ENCODE measurements around the gene SPIRE1. TPM values are rescaled to one million over a fixed set of nuclear protein-coding genes. Genes with fewer than 3 reads are reported as not detected.

Gene SPIRE1
- total RNA-seq = 42.4 TPM
- long read RNA-seq, full-length matches to known transcripts = 66 of 97 reads
- long read RNA-seq, partial matches to known transcripts = 10 of 97 reads
- long read RNA-seq, other reads (novel, unspliced or antisense) = 21 of 97 reads

DNA sequence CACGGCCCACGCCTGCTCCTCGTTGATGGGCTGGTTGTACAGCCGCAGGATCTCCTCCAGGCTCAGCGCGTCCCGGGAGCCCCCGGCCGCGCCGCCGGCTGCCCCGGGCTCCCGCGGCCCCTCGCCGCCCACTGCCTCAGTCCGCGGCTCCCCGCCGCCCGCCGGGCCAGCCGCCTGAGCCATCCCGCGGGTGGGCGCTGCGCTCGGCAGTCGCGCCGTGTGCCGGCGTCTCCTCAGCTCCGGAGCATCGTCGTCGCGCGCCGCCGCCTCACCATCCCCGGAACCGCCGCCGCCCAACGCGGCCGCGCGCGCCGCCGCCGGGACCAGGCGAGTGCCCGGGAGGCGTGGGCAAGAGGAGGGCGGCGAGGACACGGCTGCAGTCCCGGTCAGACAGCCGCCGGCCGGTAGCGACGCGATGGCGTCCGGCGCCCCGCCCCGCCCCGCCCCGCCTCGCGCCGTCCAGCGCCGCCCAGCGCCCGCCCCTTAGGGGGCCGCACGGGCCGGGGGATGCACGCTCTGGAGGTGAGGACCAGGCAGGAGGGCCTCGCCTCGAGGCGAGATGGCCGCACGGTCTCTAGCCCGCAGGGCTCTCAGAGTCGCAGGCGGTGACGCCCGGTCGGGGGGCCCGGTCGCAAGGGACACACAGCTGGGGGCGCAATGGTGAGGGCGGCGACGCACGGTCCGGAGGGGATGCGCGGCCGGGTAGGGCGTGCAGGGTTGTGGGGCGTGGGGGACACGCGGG lies at the start of gene SPIRE1:
TSS of gene SPIRE1 (minus strand) at position 424 of the 742 bp plus-strand sequence. CDS start at position 183, 241 bp downstream.
- DNase-seq = peak; percentile 82
- intact Hi-C loops (cut with micrococcal nuclease) = no loop called here
- H3K4me3 ChIP-seq = peak within 1 kb of the TSS; percentile 90
- H3K27me3 ChIP-seq (ENCODE audit: low read depth) = no peaks in the 10 kb centered on the region
- H3K27ac ChIP-seq (replicated peaks) = peak within 1 kb of the TSS; percentile 97
- H3K4me1 ChIP-seq = peaks cover 44% of the 10 kb centered on the region
- H3K9me3 ChIP-seq (replicated peaks) = no peaks in the 10 kb centered on the region
- no peaks in the 10 kb centered on the region for H3K36me3 ChIP-seq
- no peak for TF ChIP-seq CTCF (IDR thresholded peaks at IDR 0.05; ENCODE audit: borderline replicate concordance)

- H3K4me3 ChIP-seq = peak overlapping the region; percentile 88
- H3K27me3 ChIP-seq (ENCODE audit: low read depth) = no peaks in the 10 kb centered on the region
- peaks cover 37% of the 10 kb centered on the region for H3K36me3 ChIP-seq
- DNase-seq = no peak
- peaks cover 53% of the 10 kb centered on the region for H3K4me1 ChIP-seq
- no peak for TF ChIP-seq CTCF (IDR thresholded peaks at IDR 0.05; ENCODE audit: borderline replicate concordance)
- intact Hi-C loops (cut with micrococcal nuclease) = no loop called here
- no peaks in the 10 kb centered on the region for H3K9me3 ChIP-seq (replicated peaks)
- peak overlapping the region; percentile 99 for H3K27ac ChIP-seq (replicated peaks)
These were observed 45.8 kb upstream of the SPIRE1 start for GRCh38 chr18:12703664-12704063.

DNA sequence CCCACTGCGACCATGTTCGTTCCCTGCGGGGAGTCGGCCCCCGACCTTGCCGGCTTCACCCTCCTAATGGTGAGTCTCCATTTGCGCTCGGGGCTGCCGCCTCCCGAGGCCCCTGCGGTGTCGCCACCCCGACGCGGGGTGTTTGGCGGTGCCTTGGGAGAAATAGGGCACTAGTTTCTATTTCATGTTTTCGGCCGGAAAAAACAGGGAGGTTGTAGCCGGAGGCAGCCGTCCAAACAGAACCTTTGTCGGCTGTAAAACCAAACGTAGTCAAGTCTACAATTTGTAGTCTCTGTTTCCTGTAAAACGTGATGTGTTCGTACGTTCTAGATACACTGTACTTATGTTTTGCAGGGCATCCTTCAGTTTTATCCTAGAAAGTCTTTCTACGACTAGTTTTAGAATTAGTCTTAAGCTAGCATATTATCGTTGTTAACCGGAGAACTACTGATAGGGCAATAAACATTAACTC lies 45.2 kb upstream of the SPIRE1 start:
- DNase-seq = no peak
- peak overlapping the region; percentile 88 for H3K4me3 ChIP-seq
- H3K27ac ChIP-seq (replicated peaks) = peak overlapping the region; percentile 99
- no peaks in the 10 kb centered on the region for H3K9me3 ChIP-seq (replicated peaks)
- peaks cover 53% of the 10 kb centered on the region for H3K4me1 ChIP-seq
- H3K36me3 ChIP-seq = peaks cover 32% of the 10 kb centered on the region
- intact Hi-C loops (cut with micrococcal nuclease) = no loop called here
- H3K27me3 ChIP-seq (ENCODE audit: low read depth) = no peaks in the 10 kb centered on the region
- no peak for TF ChIP-seq CTCF (IDR thresholded peaks at IDR 0.05; ENCODE audit: borderline replicate concordance)

DNA sequence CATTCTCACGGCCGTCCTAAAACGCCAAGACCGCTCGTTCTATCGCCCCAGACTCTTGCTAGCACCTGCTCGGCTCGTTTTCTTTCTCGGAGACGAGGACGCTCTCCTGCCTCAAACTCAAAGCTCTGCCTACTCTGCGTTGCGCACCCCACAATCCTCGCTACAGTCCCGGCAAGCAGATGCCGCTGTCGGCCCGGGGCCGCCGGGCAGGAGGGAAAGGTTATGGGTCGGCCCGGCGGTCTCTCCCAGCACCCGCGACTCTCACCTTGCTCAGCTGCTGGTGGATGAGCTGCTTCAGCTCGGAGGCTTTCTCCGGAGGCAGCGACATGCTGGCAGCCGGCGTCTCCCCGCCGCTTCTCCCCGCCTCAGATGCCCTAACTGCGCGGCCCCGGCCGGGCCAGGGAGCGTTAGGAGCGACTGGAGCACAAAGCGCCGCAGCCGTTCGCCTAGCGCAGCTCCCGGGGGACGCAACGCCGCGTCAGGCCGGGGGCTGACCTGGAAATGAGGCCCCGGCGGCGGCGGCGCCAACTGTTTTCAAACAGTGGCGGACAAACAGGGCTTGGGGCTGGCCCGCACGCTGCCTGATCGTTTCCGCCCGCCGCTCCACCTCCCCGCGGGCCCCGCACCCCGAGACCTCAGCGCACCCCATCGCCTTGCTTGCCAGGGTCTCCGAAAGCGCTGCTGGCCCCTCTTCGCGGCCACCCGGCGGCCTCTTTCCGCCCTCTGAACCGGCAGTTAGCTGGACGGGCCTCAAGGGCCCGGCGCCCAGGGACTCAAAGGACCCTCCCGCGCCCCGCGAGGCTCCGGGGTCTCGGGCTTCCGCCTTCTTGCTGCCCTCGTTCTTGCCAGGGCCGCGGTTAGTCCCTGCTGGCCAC lies 44.6 kb upstream of the SPIRE1 start, which contains the start of the genes CEP76 and PSMG2:
TSS of gene CEP76 (minus strand) at position 503 of the 875 bp plus-strand sequence. CDS start at position 328, 175 bp downstream.
TSS of gene PSMG2 (plus strand) at position 822 of the 875 bp plus-strand sequence. CDS start 66 bp downstream, outside the sequence.
- Histone ChIP-seq H3K4me1 (peaks cover 53% of the 10 kb centered on the region), H3K27me3 (ENCODE audit: low read depth) (no peaks in the 10 kb centered on the region), H3K27ac (replicated peaks) (peak within 1 kb of the TSS; percentile 99), H3K36me3 (peaks cover 25% of the 10 kb centered on the region), H3K4me3 (peak within 1 kb of the TSS; percentile 88), H3K9me3 (replicated peaks) (no peaks in the 10 kb centered on the region)
- TF ChIP-seq CTCF (IDR thresholded peaks at IDR 0.05; ENCODE audit: borderline replicate concordance) = no peak
- intact Hi-C loops (cut with micrococcal nuclease) = no loop called here
- peak; percentile 94 for DNase-seq

- Histone ChIP-seq H3K4me3 (peak overlapping the region; percentile 88), H3K27ac (replicated peaks) (no peak overlapping the region), H3K36me3 (peaks cover 21% of the 10 kb centered on the region)
These were observed 43.3 kb upstream of the SPIRE1 start for GRCh38 chr18:12701161-12701560.

More at GRCh38 chr18:12701161-12701560, 43.3 kb upstream of the SPIRE1 start:
- DNase-seq = no peak
- TF ChIP-seq CTCF (IDR thresholded peaks at IDR 0.05; ENCODE audit: borderline replicate concordance) = no peak
- Histone ChIP-seq H3K9me3 (replicated peaks) (no peaks in the 10 kb centered on the region), H3K4me1 (peaks cover 53% of the 10 kb centered on the region), H3K27me3 (ENCODE audit: low read depth) (no peaks in the 10 kb centered on the region)
- intact Hi-C loops (cut with micrococcal nuclease) = no loop called here
